HG03196 (cell line): ENCODE measurements around the gene APOOL.
"Not testable (repeated sequence)": the region's sequence is repeated elsewhere in the genome, so short reads cannot be mapped to it uniquely, and the experiment has no call there.

Experiments
- ATAC-seq: cut with Tn5 transposase; IDR thresholded peaks from one replicate; pipeline ENCODE4 v1.9.1; 2021; ENCODE audit not compliant: unreplicated experiment

The APOOL gene, protein sequence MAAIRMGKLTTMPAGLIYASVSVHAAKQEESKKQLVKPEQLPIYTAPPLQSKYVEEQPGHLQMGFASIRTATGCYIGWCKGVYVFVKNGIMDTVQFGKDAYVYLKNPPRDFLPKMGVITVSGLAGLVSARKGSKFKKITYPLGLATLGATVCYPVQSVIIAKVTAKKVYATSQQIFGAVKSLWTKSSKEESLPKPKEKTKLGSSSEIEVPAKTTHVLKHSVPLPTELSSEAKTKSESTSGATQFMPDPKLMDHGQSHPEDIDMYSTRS

DNA sequence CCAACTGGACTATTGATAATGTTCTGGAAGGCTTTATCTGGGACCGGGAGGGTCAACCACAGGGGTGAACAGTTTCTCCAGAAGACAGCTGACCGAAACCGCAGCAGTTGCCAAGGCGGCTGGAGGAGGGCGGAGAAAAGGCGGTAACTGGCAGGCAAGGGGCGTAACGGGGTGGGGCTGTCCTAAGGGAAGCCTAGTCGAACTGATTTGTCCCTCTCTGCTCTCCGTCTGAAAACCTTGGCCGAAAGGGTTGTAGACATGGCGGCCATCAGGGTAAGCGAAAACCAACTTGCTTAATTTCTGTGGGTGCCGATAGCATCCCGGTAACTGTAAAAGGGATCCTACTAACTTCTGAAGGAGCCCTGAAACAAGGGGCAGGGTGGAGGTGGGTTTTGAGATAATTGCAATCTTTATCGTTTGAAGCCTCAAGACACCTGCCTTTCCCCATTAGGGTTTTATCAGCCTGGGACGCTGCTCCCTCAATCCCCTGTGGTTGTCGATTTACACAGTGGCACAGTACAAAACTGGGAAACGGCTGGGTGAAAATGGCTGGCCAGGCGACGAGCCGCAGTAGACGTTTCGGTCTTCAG, at the start of gene APOOL:
APOOL (plus strand) TSS at position 223 of the 590 bp plus-strand sequence; CDS start at position 259, 36 bp downstream.
- peak; percentile 98 for ATAC-seq

DNA sequence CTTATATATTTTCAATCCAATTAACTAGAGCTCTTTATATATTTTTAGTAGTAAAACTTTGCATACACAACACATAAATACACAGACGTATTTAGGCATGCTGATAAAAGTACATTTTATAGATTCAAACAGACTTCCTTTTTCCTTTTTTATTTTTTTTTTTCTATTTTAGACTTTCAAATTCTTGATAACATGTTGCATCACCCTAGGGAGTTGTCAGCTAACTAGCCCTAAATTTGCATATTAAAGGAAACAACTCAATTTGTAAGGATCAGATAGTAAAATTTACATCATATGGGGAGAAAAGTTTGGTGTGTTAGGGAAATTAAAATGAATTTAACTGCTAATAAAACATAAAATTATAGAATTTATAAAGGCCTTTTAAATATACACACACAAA, 47.4 kb upstream of the APOOL start:
- ATAC-seq = no peak

DNA sequence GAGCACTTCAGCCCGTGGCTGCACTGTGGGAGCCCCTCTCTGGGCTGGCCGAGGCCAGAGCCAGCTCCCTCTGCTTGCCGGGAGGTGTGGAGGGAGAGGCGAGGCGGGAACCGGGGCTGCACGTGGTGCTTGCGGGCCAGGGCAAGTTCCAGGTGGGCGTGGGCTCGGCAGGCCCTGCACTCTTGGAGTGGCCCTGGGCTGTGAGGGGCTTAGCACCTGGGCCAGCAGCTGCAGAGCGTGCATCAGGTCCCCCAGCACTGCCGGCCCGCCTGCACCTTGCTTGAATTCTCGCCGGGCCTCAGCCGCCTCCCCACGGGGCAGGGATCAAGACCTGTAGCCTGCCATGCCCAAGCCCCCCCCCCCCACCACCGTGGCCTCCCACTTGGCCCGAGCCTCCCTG, 28.9 kb upstream of the APOOL start:
- no peak for ATAC-seq

DNA sequence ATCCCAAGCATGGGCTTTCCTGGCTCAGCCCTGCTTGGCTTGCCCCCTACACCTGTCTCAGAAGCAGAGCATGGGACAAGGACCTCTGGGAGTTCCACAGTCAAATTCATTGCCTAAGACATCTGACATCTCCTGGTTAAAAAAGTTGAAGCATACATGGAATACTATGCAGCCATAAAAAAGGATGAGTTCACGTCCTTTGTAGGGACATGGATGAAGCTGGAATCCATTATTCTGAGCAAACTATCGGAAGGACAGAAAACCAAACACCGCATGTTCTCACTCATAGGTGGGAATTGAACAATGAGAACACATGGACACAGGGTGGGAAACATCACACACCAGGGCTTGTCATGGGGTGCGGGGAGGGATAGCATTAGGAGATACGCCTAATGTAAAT, 11.9 kb upstream of the APOOL start:
- not testable (repeated sequence) for ATAC-seq

DNA sequence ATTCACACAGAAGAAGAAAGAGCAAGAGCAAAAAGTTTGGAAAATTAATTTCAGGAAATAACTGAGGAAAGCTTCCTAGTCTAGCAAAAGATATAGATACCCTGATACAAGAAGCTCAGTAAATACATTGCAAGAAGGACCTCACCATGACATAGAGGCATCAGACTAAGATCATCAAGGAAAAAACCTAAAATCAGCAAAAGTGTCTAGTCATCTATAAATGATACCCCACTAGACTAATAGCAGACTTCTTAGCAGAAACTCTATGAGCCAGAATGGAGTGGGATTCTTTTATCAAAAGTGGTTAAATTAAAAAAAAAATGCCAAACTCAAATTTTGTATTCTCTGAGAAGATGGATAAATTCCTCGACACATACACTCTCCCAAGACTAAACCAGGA, 10.5 kb upstream of the APOOL start:
- no peak for ATAC-seq

DNA sequence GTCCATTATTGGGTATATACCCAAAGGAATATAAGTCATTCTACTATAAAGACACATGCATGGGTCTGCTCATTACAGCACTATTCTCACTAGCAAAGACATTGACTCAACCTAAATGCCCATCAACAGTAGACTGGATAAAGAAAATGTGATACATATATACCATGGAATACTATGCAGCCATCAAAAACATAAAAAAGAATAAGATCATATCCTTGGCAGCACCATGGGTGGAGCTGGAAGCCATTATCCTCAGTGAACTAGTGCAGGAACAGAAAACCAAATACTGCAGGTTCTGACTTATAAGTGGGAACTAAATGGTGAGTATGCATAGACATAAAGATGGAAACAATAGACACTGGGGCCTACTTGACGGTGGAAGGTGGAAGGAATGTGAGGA, 2.3 kb upstream of the APOOL start:
- no peak for ATAC-seq

DNA sequence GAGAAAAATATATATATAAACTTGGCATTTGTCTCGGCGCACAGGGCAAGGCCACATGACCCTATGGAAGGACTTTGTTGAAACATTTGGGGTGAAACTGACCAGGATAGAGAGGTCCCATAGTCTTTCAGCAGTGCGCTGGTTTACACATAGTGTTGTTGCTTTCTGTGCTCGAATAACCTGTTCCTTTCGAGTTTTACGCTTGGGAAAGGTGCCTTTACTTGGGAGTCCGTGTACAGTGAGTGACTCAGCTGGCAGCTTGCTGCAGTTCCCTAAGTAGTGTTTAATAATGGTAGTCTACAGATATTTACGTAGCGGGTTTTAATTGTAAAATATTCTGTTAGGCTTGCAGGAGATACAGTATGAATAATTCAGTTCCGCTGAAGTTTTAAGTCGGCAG, 578 bp downstream of the APOOL start:
- no peak for ATAC-seq

DNA sequence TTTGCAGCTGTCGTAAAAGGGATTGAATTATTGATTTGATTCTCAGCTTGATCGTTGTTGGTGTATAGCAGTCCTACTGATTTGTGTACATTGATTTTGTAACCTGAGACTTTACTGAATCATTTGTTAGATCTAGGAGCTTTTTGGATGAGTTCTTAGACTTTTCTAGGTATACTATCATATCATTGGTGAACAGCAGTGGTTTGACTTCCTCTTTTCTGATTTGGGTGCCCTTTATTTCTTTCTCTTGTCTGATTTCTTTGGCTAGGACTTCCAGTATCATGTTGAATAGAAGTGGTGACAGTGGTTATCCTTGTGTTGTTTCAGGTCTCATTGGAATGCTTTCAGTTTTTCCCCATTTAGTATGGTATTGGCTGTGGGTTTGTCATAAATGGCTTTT, 8.4 kb downstream of the APOOL start:
- ATAC-seq = no peak

DNA sequence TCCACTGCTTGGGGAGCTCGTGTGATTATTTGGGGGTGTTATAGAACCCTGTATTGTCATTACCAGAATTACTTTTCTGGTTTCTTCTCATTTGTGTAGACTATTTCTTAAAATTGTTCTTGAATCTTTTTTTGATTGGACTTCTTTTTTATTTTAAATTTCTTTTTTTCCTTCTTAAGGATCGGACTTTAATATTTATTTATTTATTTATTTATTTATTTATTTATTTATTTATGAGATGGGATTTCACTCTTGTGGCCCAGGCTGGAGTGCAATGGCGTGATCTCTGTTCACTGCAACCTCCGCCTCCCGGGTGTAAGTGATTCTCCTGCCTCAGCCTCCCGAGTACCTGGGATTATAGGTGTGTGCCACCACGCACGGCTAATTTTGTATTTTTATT, 11.7 kb downstream of the APOOL start:
- not testable (repeated sequence) for ATAC-seq

DNA sequence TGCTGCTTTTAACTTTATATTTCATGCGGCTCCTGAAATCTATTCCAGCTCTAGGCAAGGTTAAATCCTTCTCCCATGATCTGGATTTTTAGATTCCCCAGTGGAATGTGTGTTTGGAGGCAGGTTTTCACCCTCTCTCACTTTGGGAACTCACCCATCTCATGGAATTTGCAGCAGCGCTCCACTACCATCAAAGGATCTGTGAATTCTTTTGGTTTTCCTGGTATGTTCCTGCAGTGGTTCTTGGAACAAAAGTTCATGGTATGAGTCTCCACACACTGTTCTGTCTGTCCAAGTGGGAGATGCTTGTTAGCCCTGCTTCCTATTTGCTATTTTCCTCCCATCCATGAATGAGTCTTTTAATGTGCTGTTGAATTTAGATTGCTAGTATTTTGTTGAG, 14.0 kb downstream of the APOOL start:
- ATAC-seq = no peak

DNA sequence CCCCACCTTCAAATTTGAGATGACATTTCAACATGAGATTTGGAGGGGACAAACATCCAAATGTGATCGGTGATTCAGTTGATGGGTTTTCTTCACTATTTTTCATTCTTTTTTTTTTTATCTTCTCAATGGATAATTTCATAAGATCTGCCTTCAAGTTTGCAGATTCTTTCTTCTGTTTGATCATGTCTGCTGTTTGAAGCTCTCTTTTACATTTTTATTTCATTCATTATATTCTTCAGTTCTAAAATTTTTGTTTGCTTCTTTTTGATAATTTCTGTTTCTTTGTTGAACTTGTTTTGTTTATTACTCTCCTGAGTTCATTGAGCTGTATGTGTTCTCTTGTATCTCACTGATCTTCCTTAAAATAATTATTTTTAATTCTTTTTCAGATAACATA, 14.8 kb downstream of the APOOL start:
- no peak for ATAC-seq

DNA sequence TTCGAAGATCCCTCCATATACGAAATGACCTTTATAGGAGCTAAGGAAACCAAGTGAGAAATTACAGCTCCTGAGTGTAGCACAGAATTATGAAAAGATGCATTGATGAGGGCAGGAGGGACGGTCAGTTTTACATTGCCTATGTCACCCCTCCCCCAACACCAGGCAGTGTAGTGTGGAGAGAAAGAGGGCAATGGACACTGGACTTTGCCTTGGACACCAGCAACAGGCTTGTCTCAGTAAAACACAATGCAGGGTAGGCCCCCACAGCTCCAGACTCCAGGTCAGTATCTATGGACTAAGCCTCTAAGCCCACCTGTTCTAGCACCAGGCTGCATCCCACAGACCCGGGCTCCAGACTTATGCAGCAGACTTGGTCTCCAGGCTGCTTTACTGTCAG, 16.5 kb downstream of the APOOL start:
- no peak for ATAC-seq

DNA sequence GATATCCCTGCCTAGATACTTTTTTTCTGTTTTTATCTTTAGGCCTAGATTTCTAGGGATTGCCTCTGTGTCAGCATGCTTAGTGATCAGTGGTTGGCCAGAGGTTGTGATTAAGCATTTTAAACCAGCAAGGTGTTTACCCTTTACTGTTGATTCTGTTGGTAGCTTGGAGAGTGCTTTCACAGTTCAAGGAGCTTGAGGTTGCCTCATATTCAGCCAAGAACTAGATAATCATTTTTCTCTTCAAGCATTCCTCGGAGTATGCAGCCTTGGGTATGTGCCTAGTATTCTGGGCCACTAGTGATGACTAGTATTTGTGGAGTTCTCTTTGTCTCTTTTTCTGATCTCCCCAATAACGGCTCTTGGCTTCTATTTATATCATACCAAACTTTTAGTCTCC, 20.4 kb downstream of the APOOL start:
- no peak for ATAC-seq

DNA sequence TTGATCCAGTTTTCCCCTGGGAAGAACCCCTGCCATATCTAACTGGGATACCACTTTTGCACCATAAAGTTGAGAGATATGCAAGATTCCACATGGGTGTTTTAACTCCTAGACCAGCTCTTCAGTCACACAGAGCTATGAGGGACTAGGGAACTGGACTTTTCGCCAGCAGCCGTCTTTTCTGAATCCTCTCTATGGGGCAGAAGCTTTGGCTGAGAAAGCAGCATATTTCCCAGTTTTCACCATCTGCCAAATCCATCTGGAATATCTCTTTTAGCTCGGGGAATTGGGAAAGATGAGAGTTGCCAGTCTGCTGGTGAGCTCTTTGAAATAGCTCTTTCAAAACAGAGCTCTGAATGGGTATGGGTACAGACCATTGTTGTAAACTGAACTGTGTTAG, 20.9 kb downstream of the APOOL start:
- ATAC-seq = no peak

DNA sequence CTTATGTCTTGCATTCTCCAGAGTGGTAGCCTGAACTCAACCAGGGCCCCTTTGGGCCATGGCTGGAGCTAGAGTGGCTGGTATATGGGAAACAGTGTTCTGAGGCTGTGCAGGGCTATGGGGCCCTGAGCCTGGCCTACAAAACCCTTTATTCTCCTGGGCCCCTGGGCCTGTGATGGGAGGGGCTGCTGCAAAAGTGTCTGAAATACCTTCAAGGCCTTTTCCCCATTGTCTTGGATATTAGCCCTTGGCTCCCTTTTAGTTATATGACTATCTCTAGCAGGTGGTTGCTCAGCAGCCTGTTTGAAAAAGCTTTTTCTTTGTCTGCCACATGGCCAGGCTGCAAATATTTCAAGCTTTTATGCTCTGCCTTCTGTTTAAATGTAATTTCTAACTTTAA, 22.5 kb downstream of the APOOL start:
- no peak for ATAC-seq

DNA sequence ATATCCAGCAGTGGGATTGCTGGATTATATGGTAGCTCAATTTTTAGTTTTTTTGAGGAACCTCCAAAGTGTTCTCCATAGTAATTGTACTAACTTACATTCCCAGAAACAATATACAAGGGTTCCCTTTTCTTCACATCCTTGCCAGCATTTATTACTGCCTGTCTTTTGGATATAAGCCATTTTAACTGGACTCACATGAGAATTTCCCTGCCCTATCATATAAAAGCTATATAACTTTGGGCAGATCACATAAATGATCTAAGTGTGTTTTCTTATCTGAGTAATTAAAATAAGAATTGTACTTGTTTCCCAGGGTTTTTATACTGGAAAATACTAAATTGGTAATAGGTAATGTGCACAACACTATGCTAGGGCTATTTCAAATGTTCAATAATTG, 25.4 kb downstream of the APOOL start:
- no peak for ATAC-seq

DNA sequence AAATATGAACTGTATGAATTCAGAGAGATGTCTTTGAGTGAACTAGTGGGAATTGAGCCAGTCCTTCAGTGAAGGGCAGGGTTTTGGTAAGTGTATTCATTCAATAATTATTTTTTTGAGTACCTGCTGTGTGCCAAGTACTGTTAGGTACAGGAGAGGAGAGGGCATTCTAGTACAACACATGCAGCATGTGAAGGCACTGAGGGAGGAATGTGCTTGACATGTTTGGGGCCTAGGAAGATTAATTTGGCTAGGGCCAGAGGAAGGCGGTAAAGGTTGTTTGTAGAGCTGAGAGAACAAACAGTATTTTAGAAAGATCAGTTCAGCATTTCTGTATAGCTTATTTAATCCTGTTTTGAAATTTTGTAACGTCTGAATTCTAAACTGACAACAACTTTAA, 27.8 kb downstream of the APOOL start:
- no peak for ATAC-seq

DNA sequence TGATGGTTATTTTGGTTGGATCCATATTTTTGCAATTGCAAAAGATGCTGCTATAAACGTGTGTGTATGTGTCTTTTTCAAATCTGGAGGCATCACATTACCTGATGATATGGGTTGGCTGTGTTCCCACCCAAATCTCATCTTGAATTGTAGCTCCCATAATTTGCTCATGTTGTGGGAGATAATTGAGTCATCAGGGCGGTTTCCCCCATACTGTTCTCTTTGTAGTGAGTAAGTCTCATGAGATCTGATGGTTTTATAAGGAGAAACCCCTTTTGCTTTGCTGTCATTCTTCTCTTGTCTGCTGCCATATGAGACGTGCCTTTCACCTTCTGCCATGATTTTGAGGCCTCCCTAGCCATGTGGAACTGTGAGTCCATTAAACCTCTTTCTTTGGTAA, 33.4 kb downstream of the APOOL start:
- ATAC-seq = no peak

DNA sequence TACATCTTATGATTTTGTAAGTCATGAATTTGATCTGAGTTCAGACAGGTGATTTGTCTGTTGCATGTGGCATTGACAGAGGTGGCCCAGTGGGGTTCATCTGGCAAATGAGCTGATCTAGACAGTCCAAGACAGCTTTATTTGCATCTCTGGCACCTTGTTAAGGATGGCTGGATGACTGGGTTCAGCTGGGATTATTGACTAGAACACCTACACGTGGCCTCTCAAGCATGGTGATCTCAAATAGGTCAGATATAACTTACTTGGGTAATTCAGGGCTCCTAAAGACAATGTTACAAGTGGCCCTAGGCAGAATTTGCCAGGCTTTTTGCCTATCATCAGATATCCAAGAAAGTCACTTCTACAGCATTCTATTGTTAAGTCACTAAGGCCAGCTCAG, 48.0 kb downstream of the APOOL start:
- no peak for ATAC-seq

DNA sequence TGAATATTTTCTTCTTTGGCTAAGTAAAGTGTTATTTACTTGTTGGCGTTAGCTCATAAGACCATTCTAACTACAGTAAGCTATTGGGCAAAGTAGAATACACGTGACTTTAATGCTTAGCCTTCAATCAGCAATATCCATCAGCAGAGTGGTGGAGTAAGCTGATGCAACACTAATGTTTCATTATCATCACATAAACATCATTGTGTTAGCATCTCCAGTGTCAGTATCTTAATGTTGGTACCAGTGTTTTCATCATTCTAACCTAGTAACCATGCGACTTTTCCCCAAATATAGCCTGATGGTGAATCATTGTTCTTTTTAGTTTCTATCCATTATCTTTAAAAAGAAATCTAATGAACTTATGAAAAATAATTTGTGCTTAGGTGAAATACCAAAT, 48.5 kb downstream of the APOOL start:
- no peak for ATAC-seq

DNA sequence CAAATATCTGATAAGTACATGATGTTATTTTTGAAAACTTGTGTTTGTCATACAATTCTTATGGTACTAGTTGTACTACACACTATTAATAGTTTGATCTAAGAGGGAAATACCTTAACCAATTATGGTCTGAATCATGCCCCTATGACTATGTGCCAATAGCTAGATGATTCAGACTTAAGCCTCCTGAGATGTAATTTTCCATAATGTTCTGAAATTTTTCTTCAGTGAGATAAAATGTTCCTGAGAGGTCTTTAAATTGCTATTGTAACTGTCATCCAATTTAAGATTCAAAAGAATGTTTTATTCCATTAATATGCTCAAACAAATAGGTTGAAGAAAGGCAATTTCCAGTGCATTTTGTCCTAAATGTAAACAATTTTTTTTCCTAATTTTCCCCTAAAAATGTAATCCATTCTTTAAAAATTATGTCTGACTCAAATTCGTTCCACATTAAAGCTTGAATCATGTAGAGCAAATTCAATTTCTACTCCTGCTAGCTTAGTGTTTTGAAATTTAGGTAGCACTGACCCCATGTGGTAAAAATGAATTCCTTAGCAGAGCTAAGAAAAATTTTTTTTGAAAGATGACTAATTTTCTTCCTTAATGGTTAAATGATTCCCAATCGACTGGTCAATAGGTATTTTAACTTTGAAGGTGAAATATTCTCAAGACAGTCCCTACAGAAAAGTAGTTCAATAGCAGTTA, 49.1 kb downstream of the APOOL start:
- ATAC-seq = no peak

DNA sequence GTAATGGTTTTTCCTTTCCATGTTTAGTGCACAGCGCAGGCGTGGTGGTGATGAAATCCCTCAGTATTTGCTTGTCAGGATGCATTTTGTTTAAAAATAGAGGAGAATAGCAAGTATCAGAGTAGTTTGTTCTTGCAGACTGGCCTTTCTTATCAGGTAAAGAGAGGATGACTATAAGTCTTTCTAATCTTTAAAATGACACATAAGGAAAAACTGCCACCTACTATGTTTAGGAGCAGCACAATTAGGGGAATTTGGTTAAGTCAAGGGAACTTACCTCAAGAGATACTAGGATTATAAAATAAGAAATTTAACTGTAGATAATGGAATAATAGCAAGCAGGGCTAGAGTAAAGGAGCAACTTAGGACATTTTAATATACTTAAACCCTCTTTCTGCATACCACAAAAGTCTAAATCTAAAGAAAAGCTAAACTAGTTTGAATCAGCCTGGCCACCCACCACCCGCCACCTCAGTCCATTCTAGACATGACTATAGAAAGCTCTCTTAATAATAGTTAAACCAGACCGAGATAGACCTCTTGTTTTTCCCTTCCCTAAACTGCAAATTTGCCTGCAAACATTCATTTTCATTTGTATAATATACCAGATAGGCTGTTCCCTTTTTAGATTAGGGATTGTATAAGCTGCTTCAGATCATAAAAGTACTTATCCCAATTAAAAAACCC, 62.0 kb downstream of the APOOL start:
- ATAC-seq = no peak
